K562 (cell line): Measurements from ENCODE around the gene GPER1. TPM values are rescaled to one million over a fixed set of nuclear protein-coding genes. Genes with fewer than 3 reads are reported as not detected.
A peak's percentile ranks its signal among the peaks of the same experiment; 100 is the strongest.

Experiments used
- ATAC-seq: fragments of 200-7000 bp; cut with Tn5 transposase; 3 replicates; pipeline ENCODE4 v1.9.1; 2020; ENCODE audit warnings: moderate library complexity
- BruUV-seq: library from RNA; stranded (reverse); fragments of 400-500 nt; replicated peaks from 2 replicates; lab custom pipeline; 2021; lab: Mats Ljungman, UMichigan
- CTCF ChIA-PET: fragments of 300-600 bp; formaldehyde crosslinking; extraction: SDS; loops from one replicate; lab custom pipeline; 2021; ENCODE audit warnings: low intra/inter-chr PET ratio; lab: Yijun Ruan, JAX
- POLR2A ChIA-PET: fragments of 300-600, 350-650 bp; sonication (Branson Sonifier 250); formaldehyde crosslinking; extraction: SDS; loops from one replicate; lab custom pipeline; 2021; ENCODE audit warnings: antibody characterized with exemption, inconsistent platforms; lab: Yijun Ruan, JAX
- DNase-seq, 4 experiments: peaks; one replicate each; pipeline versions ENCODE4 v3.0.0 to v3.0.0-alpha.2; 2011 to 2018; ENCODE audit warnings: low spot score in 3 of 4, mixed read lengths in 3 of 4; ENCODE audit errors: extremely low read depth in 1 of 4
- FAIRE-seq: peaks from 2 replicates; lab custom pipeline; 2011; peaks lifted over from hg19 to GRCh38; lab: Jason Lieb, UNC
- H2AFZ ChIP-seq: 2 replicates; pipeline ENCODE4 v1.6.0; 2011; ENCODE audit warnings: low read depth, low read length, control low read depth, inconsistent platforms
- H3K27ac ChIP-seq: fragments of 200-600 bp; 3 replicates; pipeline ENCODE4 v1.8.0; 2011; ENCODE audit warnings: low read depth, mild to moderate bottlenecking, control low read depth, inconsistent platforms, low read length, moderate library complexity, mixed read lengths; ENCODE audit errors: extremely low read depth
- H3K27me3 ChIP-seq, 2 experiments: fragments of 300-600 bp in 1 of 2; 2 replicates in 1 of 2; 3 replicates in 1 of 2; pipeline versions ENCODE4 v1.6.0 to v1.8.0; 2011; ENCODE audit warnings: inconsistent platforms in 2 of 2, low read length in 2 of 2, mild to moderate bottlenecking in 1 of 2, mixed read lengths in 1 of 2, moderate library complexity in 1 of 2; ENCODE audit not compliant: control insufficient read depth in 2 of 2, insufficient read depth in 2 of 2
- H3K36me3 ChIP-seq: fragments of 300-600 bp; 3 replicates; pipeline ENCODE4 v1.8.0; 2011; ENCODE audit warnings: mild to moderate bottlenecking, low read length, inconsistent platforms; ENCODE audit not compliant: control insufficient read depth, insufficient read depth
- H3K4me1 ChIP-seq, 2 experiments: fragments of 200-600 bp in 1 of 2; replicated peaks in 1 of 2; 2 replicates in 1 of 2; 3 replicates in 1 of 2; pipeline versions ENCODE4 v1.5.1 to v1.8.0; 2011; ENCODE audit warnings: inconsistent platforms in 2 of 2, low read length in 2 of 2, mild to moderate bottlenecking in 1 of 2, mixed read lengths in 1 of 2, moderate library complexity in 1 of 2; ENCODE audit not compliant: control insufficient read depth in 2 of 2, insufficient read depth in 2 of 2
- H3K4me2 ChIP-seq: 2 replicates; pipeline ENCODE4 v1.6.1; 2011; ENCODE audit warnings: low read length, control low read depth, inconsistent platforms, mixed read lengths; ENCODE audit not compliant: insufficient read depth
- H3K4me3 ChIP-seq: fragments of 200-600 bp; sonication (generic), shearing (Covaris generic); 2 replicates; pipeline ENCODE4 v1.5.1; 2016; ENCODE audit warnings: control low read depth, inconsistent platforms
- H3K79me2 ChIP-seq: fragments of 200-600 bp; 3 replicates; pipeline ENCODE4 v1.8.0; 2011; ENCODE audit warnings: low read length, inconsistent platforms; ENCODE audit not compliant: control insufficient read depth, insufficient read depth
- H3K9ac ChIP-seq, 2 experiments: 2 replicates each; pipeline versions ENCODE4 v1.6.0 to v1.6.1; 2011; ENCODE audit warnings: low read depth in 2 of 2, low read length in 2 of 2, control low read depth in 1 of 2, inconsistent platforms in 1 of 2, mild to moderate bottlenecking in 1 of 2, mixed read lengths in 1 of 2; ENCODE audit not compliant: insufficient read depth in 1 of 2
- H3K9me1 ChIP-seq: one replicate; pipeline ENCODE4 v1.6.0; 2011; ENCODE audit warnings: inconsistent platforms, mild to moderate bottlenecking, low read length, moderate library complexity; ENCODE audit not compliant: control insufficient read depth, insufficient read depth
- H3K9me3 ChIP-seq: replicated peaks from 2 replicates; pipeline ENCODE4 v1.5.1; 2011; ENCODE audit warnings: low read depth, low read length, inconsistent platforms; ENCODE audit not compliant: control insufficient read depth, insufficient read depth
- H4K20me1 ChIP-seq: replicated peaks from 2 replicates; pipeline ENCODE4 v1.6.1; 2011; ENCODE audit warnings: low read length, inconsistent platforms, mixed read lengths; ENCODE audit not compliant: control insufficient read depth, insufficient read depth
- COPS2 ChIP-seq: fragments of 450-650 bp; conservative IDR thresholded peaks from 2 replicates; pipeline ENCODE4 v1.6.1; 2016; ENCODE audit warnings: mild to moderate bottlenecking, moderate library complexity
- ESRRB ChIP-seq: fragments of 250-450 bp; sonication (Bioruptor Pico); IDR thresholded peaks from 2 replicates; pipeline ENCODE4 v1.5.0; 2020; ENCODE audit warnings: mild to moderate bottlenecking, moderate library complexity, borderline replicate concordance
- ETV1 ChIP-seq: fragments of 450-650 bp; conservative IDR thresholded peaks from 2 replicates; pipeline ENCODE4 v1.6.1; 2016; ENCODE audit warnings: missing genetic modification characterization, control low read depth, low read depth, missing compliant biosample characterization
- FOXP1 ChIP-seq: sonication (generic); formaldehyde crosslinking; IDR thresholded peaks from 2 replicates; pipeline ENCODE4 v1.8.0; 2022; ENCODE audit warnings: mild to moderate bottlenecking, missing genetic modification reagents
- JUNB ChIP-seq: fragments of 450-650 bp; formaldehyde crosslinking; conservative IDR thresholded peaks from 2 replicates; pipeline ENCODE4 v1.4.0; 2020; ENCODE audit warnings: mild to moderate bottlenecking
- RFX5 ChIP-seq: IDR thresholded peaks from 2 replicates; pipeline ENCODE4 v1.6.1; 2011; ENCODE audit warnings: low read depth, mild to moderate bottlenecking, improper control_type of control experiment, low read length
- ZBTB7A ChIP-seq: IDR thresholded peaks from 2 replicates; pipeline ENCODE4 v1.6.1; 2011; ENCODE audit warnings: low read depth, mild to moderate bottlenecking, low read length, moderate library complexity, borderline replicate concordance; ENCODE audit not compliant: control insufficient read depth
- WGBS: fragments of 100-300 bp; shearing (Covaris generic); methylation state at CpG from one replicate; pipeline ENCODE4 v1.1.6; 2016; ENCODE audit warnings: low coverage, mixed read lengths; ENCODE audit not compliant: insufficient coverage; ENCODE audit errors: missing lambda C conversion rate; 5-methylcytosine and 5-hydroxymethylcytosine counted together
- in situ Hi-C: fragments of 300-500 bp; cut with MboI; formaldehyde crosslinking; loops from 4 replicates; pipeline ENCODE4 v1.15.0; 2018; ENCODE audit warnings: inconsistent platforms, mixed read lengths
- intact Hi-C: fragments of 100-400 bp; cut with micrococcal nuclease; formaldehyde crosslinking; loops from 2 replicates; pipeline ENCODE4 v1.14.2; 2022
- polyA plus RNA-seq, 8 experiments: library from polyadenylated mRNA; depleted of rRNA in 4 of 8; stranded (reverse) in 5 of 8; unstranded in 3 of 8; fragments of >200 nt; fragmentation: Nextera tagmentation in 2 of 8; fragmentation: Illumina TruSeq in 1 of 8; extraction: Ambion mirVana in 2 of 8; extraction: Trizol in 1 of 8; gene quantifications; 2 replicates each; pipeline versions ENCODE4 v1.2.1 to v1.2.3, GENCODE V29; 2011 to 2014; ENCODE audit warnings: inconsistent platforms in 1 of 8, missing spikeins in 1 of 8
- total RNA-seq, 7 experiments: library from RNA; depleted of rRNA in 6 of 7; stranded (reverse); fragments of >200 nt in 6 of 7; fragmentation: Illumina TruSeq in 2 of 7; extraction: Trizol in 2 of 7; gene quantifications; 2 replicates each; pipeline versions ENCODE4 v1.2.1 to v1.2.3, GENCODE V29; 2011 to 2021; ENCODE audit warnings: low replicate concordance in 1 of 7
- TF ChIP-seq, protein P1 (sequence below): fragments of 450-650 bp; conservative IDR thresholded peaks from 2 replicates; pipeline ENCODE4 v1.6.1; 2016; ENCODE audit warnings: missing genetic modification characterization, low read depth, mild to moderate bottlenecking, control low read depth, missing compliant biosample characterization
- TF ChIP-seq, protein P2 (sequence below): sonication (generic); formaldehyde crosslinking; IDR thresholded peaks from 2 replicates; pipeline ENCODE4 v1.8.0; 2022; ENCODE audit warnings: mild to moderate bottlenecking, low read depth, missing genetic modification reagents
- TF ChIP-seq, protein P3 (sequence below): fragments of 450-650 bp; IDR thresholded peaks from 2 replicates; pipeline ENCODE4 v1.6.1; 2018; ENCODE audit not compliant: partially characterized antibody

Gene GPER1
- total and polyA plus RNA-seq, 9 of the 15 experiments (the other 6 are each of a cell fraction or from before 2014, with no cell fraction given): 0.04 to 0.09 (median 0.08) TPM; not detected in 6

DNA sequence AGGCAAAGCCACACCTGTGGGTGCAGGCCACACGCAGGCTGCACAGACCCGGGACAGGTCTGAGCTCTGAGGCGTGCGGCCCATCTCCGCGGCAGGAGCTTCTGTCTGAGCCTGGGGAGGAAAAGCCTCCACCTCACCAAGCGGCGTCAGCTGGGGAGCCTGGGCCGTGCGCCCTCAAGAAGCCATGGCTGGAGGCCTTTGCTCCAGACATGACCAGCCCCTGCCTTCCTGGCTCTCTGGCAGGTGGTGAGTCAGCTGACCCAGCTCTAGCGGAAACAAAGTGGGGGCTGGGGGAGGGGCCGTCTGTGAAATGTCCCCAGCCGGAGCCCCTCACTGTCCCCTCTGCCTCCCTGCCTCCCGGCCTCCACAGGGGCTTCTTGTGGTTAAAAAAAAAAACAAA lies 12.5 kb downstream of the GPER1 start (continued):
- TF ChIP-seq, protein P1, sequence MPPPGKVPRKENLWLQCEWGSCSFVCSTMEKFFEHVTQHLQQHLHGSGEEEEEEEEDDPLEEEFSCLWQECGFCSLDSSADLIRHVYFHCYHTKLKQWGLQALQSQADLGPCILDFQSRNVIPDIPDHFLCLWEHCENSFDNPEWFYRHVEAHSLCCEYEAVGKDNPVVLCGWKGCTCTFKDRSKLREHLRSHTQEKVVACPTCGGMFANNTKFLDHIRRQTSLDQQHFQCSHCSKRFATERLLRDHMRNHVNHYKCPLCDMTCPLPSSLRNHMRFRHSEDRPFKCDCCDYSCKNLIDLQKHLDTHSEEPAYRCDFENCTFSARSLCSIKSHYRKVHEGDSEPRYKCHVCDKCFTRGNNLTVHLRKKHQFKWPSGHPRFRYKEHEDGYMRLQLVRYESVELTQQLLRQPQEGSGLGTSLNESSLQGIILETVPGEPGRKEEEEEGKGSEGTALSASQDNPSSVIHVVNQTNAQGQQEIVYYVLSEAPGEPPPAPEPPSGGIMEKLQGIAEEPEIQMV: no peak
- no peak for TF ChIP-seq ZBTB7A

GRCh38 chr7:1100834-1101562 lies 13.1 kb downstream of the GPER1 start:
- intact Hi-C loops (no loop called here), in situ Hi-C loops (no loop called here)
- WGBS: 82% methylated on average over 31 of the region's 34 CpGs
- H3K4me1 ChIP-seq: peaks cover 5 to 40% of the 10 kb centered on the region in 2 experiments; a peak in 4 of 5 replicates
- no peaks in the 10 kb centered on the region for H3K9me3 ChIP-seq
- H2AFZ ChIP-seq: no peak overlapping the region
- no peaks in the 10 kb centered on the region for H3K9me1 ChIP-seq
- H3K27ac ChIP-seq: no peak overlapping the region
- DNase-seq (no peak), ATAC-seq (no peak), FAIRE-seq (no peak)
- no peak overlapping the region for H3K4me2 ChIP-seq
- peaks cover 4% of the 10 kb centered on the region; the same call in 1 of the 2 replicates for H4K20me1 ChIP-seq
- peaks cover 5% of the 10 kb centered on the region; the same call in 1 of the 3 replicates for H3K79me2 ChIP-seq
- no peaks in the 10 kb centered on the region for H3K27me3 ChIP-seq
- H3K9ac ChIP-seq: peak overlapping the region in 1 of 2 experiments; percentile 37; a peak in 1 of 4 replicates
- H3K36me3 ChIP-seq: no peaks in the 10 kb centered on the region; the same call in 2 of the 3 replicates
- ChIA-PET CTCF (no interaction called here), POLR2A (interaction anchor here (0.7 kb wide), 1 partner anchor 46 kb away, joined by 3 read pairs; no protein-coding TSS in a partner anchor)
- no TSS peak for BruUV-seq
- H3K4me3 ChIP-seq: no peak overlapping the region
- TF ChIP-seq, protein P2, sequence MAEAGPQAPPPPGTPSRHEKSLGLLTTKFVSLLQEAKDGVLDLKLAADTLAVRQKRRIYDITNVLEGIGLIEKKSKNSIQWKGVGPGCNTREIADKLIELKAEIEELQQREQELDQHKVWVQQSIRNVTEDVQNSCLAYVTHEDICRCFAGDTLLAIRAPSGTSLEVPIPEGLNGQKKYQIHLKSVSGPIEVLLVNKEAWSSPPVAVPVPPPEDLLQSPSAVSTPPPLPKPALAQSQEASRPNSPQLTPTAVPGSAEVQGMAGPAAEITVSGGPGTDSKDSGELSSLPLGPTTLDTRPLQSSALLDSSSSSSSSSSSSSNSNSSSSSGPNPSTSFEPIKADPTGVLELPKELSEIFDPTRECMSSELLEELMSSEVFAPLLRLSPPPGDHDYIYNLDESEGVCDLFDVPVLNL (CRISPR knock-in tag): no peak
- TF ChIP-seq, protein P3, sequence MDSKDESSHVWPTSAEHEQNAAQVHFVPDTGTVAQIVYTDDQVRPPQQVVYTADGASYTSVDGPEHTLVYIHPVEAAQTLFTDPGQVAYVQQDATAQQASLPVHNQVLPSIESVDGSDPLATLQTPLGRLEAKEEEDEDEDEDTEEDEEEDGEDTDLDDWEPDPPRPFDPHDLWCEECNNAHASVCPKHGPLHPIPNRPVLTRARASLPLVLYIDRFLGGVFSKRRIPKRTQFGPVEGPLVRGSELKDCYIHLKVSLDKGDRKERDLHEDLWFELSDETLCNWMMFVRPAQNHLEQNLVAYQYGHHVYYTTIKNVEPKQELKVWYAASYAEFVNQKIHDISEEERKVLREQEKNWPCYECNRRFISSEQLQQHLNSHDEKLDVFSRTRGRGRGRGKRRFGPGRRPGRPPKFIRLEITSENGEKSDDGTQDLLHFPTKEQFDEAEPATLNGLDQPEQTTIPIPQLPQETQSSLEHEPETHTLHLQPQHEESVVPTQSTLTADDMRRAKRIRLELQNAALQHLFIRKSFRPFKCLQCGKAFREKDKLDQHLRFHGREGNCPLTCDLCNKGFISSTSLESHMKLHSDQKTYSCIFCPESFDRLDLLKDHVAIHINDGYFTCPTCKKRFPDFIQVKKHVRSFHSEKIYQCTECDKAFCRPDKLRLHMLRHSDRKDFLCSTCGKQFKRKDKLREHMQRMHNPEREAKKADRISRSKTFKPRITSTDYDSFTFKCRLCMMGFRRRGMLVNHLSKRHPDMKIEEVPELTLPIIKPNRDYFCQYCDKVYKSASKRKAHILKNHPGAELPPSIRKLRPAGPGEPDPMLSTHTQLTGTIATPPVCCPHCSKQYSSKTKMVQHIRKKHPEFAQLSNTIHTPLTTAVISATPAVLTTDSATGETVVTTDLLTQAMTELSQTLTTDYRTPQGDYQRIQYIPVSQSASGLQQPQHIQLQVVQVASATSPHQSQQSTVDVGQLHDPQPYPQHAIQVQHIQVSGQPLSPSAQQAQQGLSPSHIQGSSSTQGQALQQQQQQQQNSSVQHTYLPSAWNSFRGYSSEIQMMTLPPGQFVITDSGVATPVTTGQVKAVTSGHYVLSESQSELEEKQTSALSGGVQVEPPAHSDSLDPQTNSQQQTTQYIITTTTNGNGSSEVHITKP: no peak
- TF ChIP-seq ESRRB (CRISPR knock-in tag) (no peak), JUNB (no peak), ETV1 (tag) (no peak), FOXP1 (CRISPR knock-in tag) (no peak), RFX5 (no peak), COPS2 (no peak)
